ENCODE data around the gene MMP24.
A peak's percentile ranks its signal among the peaks of the same experiment; 100 is the strongest.

The MMP24 gene

DNA sequence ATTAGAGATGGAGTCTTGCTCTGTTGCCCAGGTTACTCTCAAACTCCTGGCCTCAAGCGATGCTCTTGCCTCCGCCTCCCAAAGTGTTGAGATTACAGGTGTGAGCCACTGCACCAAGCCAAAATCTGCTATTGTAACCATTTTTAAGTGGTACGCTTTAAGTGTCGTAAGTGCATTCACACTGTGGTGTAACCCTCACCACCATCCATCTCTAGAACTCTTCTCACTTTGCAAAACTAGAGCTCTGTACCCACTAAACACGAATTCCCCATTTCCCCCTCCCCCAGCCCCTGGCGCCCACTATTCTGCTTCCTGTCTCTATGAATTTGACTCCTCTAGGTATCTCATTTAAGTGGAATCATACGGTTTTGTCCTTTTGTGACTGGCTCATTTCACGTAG, 68.6 kb downstream of the MMP24 start:
- DNase-seq, result no peak

DNA sequence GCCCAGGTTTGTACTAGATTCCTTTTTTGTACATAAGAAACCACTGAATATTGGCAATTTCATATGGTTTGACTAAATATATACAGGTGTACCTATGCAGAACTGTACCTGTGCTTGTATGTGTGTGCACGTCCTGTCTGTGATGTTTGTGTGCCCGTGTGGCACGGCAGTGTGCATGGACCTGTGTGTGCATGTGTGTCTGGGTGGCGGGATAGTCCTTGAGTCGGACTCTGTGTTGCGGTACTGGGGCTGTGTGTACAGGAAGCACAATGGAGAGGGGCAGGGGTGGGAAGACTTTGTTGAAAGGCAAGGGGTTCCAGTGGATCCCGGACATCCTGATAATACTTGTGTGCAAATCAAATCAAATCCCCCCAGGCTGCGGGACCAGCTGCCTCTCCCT, 69.2 kb downstream of the MMP24 start:
- DNase-seq, result no peak

DNA sequence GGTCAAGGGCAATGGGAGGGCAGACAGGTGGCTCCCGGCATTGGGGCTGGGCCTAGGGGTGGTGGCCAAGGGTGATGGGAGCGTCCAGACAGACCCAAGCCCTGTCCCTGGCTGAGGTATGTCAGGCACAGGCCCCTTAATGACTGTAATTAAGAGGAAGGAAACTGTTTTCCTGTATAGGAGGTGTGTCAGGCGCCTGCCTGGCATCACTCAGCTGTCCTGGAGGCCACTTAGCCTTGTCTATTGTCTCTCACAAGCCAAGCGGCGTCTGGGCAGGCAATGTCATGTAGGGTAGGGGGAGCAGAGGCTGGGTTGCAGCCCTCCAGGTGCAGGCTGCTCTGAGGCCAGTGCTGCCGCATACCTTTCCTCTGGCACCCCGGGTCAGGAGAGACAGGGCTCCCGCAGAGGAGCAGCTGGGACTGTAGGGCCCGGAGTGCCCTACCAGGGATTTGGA, 69.6 kb downstream of the MMP24 start:
- DNase-seq, result no peak

DNA sequence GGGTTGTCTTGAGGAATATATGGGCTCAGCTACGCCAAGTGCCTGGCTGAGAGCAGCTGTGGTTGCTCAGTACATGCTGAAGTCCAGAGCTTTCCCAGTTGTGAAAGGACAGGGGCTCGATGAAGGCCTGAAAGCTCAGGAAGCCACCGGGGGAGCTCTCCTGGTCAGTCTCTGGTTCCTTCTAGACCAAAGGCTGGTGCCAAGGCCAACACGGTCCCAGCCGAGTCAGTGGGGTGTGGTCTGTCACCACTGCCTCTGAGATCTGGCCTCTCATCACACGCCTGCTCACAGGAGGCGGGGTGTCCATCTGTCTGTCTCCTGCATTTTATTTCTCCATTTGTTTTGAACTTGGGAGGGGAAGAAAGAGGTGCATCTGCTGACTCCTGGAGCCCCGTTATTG, 70.7 kb downstream of the MMP24 start:
- DNase-seq, result peak; percentile 10 to 14

DNA sequence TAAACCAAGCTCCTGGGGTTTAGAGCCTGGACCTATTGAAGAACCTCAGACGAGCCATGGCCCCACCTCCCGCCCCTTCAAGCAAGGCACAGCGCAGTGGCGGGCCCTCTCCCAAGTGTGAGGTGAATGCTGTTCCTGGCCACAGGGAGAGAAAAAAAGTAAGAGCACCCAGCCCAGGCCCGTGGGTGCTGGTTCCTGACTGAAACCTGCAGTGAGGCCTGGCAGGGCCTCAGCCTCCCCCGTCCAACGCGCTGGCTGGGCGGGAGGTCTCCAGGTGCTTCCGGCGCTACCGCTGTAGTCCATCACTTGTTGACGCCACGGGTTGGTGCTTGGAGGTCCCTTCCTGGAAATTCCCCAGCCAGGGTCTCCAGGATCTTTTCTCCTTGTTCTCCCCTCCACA, 71.2 kb downstream of the MMP24 start:
- no peak for DNase-seq

DNA sequence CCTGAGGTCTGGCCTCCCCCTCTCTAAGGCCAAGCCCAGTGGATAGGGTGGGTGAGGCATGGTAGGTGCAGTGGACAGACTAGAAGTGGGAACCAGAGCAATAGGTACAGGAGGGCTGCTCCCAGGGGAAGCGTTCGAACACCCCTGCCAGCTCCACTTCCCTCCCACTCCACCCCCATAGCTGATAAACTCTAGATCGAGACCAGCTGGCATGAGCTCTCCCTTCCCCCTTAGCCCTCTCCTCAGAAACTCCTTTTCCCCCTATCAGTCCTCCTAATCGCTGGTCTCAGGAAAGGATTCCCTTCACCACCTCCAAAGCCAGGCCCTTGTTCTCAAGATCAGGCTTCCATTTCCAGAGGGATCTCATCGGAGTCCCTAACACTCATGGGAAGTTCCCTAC, 71.8 kb downstream of the MMP24 start:
- DNase-seq, result no peak

DNA sequence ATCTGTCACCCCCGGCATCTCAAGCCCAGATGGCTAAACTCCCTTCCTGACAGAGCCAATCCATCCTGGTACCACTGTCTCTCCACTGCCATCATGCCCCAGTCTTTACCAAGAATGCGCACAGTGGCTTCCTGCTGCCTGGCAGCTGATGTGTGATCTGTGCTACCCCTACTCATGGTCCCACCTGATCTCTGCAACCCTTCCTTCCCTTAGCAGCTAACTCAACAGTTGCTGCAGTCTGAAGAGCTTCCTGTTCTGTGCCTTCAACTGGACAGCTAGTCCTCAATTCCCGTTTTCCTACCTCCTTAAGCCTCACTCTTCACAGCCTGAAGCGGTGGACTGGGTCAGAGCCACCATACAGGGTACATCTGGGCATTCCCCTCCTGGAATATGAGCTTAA, 73.3 kb downstream of the MMP24 start:
- peak in 1 of 2 donors; percentile 38 for DNase-seq

DNA sequence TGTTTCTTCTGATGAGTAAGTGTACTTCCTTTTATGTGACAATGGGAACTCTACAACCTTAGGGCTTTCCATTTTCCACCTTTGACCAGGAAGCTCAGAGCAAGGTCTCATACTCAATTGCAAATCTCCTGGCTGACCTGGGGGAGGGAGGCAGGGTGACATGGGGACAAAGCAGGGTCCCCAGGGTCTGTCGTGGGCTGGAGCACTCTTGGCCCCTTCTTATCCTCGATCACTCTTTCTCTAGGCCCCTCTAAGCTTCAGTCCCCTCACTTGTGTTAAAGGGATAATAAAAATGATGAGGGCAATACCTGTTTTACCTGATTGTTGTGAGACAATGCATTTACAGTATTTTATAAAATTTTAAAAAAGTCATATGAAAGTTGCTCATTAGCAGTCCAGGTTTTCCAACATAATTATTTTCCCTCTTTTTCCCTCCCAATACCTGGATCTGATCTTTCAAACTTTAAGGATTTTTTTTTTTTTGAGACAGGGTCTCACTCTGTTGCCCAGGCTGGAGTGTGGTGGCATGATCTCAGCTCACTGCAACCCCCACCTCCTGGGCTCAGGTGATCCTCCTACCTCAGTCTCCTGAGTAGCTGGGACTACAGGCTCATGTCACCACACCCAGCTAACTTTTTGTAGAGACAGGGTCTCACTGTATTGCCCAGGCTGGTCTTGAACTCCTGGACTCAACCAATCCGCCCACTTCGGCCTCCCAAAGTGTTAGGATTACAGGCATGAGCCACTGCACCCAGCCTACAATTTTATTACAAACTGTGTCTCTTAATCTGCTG, 74.2 kb downstream of the MMP24 start:
- no peak for DNase-seq

DNA sequence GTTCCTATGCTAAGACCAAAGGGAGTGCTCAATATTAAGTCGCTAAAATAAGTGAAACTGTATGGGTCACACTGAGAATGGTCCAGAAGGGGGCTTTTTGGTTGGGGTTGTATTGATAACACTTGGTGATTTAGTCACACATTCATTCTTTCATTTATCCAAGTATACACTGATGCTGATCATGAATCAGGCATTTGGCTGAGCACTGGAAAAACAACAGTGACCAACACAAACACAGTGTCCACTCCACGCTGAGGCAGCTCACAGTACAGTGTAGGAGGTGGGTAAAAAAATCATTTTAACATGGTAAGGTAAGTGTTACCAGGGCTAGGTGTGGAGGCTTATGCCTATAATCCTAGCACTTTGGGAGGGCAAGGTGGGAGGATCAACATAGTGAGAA, 74.9 kb downstream of the MMP24 start:
- no peak for DNase-seq

DNA sequence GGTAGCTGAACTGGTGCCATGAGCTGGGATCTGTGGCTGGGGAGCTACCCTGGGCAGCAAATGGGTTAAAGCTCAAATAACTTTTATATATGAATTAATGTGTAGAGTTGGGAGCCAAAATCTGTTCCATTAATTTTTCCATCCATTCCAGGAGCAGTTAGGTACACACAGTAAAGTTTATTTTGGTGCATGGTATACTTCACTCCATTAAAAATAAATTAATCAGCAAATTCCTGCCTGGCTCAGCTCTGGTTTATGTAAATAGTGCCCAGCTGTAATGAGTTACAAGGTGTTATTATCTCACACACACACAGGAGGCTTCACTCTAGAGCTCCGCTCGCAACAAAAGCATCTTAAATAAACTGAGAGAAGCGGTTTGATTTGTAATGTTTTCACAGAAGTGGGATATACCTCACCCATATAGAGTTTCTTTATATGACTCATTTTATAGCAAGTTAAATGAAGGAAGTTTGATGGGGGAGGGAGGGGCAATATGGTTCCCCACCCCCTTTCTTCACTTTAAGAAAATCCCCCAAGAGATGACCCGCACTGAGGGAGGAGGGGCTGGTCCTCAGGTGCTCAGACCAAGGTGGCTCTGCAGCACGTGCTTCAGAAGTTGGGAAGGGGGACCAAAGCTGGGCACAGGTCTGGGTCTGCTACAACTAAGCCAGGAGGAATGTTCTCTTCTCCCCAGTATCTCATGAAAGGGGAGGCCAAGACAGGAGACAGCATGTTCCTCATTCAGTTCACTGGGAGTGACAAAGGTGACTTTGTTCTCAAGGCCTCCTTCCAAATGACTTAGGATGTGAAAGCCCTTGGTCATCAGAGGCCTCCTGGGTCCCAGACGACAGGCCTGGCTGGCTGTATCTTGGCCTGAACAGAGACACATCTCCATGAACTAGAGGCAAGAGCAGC, 76.2 kb downstream of the MMP24 start:
- DNase-seq, result no peak

DNA sequence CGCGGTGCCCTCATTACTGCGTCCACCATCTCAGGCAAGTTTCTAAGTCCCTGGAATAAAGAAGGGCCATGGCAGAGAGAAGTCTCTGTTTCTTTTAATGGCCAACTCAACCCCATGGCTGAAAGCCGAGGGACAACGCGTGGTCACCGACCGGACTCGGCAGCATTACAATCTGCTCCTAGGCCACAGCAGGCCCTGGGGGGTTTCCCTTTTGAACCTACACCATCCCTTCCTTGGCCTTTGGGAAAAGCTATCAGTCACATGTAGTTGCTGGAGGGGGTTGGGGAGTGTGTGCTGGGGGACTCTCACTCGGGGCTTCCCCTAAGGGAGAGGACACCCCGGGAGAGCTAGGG, 76.9 kb downstream of the MMP24 start:
- DNase-seq, result no peak

DNA sequence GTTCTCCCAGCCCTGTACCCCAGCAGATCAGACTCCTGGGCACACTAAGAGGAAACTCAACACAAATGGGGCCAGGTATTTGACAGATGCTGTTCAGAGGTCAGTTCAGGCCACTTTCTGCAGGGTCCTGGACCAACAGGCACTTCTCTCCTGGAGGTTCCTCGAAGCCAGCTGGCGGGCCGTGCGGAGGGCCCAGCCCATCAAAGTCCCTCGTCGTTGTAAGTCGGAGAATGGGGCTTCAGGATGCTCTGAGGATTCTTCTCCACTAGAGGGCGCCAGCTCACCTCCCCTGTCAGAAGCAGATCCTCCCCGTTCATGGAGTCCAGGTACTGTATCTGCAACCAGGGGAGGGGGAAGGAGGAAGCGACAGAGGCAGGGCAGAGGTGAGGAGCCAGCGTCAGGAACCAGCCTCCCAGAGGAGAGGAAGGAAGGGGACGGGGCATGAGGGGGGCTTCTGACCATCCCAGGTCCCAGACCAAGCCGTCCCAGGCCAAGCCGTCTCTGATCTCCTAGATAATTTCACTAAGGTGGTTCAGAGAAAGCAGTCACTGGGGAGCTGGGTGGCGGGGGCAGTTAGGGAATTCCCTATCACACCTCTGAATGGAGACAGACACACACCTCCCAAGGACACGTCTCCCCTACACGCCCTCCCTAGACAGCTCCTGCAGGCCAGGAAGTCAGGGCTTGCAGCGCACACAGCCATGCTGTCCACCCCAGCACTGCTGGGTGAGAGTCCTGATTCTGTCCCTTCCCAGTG, 77.4 kb downstream of the MMP24 start:
- DNase-seq, result peak; percentile 83 to 86

DNA sequence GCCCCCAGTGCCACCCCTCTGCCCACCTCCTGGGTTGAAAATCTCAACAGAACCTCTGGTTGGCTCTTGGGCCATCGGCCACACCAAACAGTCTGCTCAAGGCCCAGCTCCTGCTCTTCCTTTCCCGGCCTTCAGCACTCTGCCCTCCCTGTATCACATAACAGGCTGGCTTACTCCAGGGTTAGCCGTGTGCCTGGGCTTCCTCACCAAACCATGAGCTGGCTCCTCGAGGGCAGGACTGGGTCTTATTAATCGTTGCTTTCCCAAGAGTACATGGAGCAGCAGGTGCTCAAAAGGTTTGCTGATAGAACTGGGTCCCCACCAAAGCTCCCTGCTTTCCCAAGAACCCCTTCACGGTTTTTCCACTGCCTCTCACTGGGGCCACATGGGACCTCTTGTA, 78.5 kb downstream of the MMP24 start:
- no peak for DNase-seq

DNA sequence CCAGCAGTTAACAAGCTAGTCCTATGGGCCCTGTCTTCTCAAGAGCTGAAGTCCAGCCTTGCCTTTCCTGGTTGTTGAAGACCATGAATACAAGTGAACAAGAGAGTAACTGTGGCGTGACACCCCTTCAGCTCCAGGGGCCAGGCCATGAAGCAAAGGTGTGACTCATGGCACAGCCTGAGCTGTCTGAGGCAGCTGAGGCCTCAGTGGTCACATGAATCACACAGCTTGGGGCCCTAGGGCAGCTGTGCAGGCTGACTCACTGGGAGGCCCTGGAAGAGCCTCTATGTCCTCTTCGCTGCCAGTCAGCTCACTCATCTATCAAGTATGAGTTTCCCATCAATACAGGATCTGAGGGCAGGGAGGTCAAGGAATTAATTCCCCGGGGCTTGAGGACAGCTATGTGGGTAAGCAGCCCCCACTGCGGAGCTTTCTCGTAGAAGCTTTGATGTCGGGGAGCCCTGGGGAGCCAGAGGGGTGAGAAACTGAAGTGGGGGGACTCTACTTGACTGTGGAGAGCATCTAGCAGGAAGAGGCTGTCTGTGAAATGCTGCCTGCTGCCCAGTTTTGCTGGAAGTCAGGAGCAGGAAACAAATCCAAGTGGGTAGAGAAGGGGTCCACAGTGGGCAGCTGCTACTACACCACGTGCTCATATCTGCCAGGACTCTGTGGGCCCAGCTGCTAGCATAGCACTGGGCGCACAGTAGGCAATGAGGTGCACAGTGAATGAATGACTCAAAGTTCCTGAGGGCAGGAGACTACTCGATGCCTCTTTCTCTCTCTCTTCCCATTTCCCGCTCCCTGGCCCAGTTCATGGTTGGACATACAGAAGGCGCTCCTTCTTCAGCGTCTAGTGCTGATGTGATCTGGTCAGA, 79.4 kb downstream of the MMP24 start:
- peak; percentile 64 to 92 for DNase-seq

DNA sequence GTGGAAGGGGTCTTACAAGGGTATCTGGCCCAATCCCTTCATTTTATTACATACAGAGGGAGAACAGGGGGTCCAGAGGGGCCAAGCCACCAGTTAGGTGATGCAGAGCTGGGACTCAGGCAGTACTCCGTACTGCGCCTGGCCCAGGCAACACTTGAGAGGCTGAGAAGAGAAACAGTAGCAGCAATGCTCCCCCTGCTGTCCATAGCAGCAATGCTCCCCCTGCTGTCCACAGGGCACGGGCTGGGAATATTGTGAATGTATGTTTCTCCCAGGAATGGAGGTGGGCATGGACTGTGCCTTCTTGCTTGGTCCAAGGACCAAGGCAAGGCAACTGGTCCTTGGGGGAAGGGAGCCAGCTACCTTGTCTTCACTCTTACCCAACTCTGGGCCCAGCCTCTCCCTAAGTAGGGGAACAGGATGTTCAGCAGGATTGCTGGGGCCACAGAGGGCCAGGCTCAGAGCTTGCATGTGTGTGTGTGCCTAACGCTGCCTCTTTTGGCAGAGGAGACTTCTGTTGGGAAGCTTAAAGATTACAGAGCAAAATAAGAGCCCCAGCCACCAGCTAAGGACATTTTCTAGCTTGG, 80.5 kb downstream of the MMP24 start:
- DNase-seq, result peak; percentile 43 to 62

DNA sequence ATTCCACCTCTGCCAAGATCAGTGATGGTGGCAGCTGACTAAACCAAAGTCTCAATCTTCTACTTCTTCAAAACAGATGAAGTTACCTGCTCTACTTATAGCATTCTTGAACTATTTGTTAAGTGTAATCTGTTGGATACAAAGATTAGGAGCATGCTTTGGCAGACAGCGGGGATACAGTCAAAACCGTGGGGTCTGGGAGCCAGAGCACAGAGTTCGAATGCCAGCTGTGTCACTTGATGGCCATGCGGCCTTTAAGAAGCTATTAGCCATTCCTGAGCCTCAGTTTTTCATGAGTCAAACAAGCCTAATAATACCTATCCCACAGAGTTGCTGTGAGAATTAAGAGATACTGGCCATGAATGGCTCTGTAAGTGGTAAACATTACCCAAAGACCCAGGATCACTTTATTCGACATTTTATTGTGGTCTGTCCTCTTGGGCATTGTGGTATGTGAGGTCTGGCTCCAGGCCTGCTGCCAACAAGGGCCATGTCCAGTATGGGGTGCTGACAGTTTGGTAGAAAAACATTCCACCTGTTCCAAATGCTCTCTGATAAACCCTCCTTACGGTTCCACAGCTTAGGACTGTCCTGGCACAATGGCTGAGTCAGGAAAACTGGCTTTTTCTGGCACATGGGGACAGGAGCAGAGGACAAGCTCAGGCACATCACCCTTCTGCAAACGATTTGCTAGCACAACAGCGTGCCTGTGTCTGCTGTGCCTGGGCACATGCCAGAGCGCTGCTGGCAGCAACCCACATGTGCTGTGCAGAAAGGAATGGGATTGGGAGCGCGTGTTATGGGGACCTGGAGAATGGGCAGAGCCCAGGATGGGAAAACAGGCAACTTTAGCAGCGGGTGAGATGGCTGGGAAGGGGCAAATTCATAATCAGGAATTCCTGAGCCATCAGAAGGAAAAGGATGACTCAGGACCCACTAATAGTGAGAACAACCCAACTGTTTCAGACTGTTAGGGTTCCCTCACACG, 81.5 kb downstream of the MMP24 start:
- DNase-seq, result no peak

DNA sequence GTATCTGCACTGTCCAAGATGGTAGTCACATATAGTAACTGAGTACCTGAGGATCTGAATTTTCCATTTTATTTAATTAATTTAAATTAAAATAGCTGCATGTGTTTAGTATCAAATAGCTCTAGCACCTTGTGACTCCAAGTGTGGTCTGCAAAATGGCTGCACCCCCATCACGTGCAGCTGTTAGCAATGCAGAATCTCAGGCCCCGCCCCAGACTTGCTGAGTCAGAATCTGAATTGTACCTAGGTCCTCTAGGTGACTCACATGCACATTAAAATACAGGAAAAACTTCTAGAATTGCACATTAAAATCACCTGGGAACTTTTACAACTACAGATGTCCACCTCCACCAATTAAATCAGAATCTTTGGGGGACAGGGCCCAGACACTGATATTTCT, 84.9 kb downstream of the MMP24 start:
- no peak for DNase-seq

DNA sequence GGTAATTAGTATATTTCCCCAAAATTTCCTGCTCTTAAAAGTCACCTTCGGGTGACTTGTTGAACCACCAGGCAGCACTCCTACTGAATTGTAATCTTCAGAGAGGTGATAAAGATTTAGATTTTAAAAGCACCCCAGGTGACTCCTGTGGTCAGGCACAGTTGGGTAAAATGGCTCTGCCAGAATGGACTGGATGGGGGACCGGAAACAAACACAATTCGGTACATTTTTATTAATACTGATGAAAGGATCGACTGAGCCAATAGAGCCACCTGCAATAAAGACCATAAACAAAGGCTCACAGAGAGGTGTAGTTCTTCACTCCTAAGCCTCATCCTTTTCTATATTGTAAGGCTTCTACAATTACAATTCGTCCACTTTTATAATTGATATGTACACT, 85.3 kb downstream of the MMP24 start:
- no peak for DNase-seq

DNA sequence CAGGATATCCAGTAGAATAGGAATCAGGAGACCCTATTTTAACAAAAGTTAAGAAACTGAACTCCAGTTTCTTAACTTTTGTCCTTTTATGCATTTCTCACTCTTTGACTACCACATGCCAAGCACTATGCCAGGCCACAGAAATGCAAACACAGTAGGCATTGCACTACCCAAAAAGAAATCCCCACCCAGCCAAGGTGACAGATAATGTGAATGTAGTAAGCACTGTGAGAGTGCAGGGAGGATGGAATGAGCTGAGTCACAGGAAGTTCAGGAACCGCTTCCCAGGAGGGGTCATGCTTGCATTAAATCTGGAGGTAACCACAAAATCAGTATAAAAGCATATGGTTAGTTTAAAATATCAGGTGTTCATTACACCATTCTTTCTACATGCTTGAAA, 85.8 kb downstream of the MMP24 start:
- no peak for DNase-seq

DNA sequence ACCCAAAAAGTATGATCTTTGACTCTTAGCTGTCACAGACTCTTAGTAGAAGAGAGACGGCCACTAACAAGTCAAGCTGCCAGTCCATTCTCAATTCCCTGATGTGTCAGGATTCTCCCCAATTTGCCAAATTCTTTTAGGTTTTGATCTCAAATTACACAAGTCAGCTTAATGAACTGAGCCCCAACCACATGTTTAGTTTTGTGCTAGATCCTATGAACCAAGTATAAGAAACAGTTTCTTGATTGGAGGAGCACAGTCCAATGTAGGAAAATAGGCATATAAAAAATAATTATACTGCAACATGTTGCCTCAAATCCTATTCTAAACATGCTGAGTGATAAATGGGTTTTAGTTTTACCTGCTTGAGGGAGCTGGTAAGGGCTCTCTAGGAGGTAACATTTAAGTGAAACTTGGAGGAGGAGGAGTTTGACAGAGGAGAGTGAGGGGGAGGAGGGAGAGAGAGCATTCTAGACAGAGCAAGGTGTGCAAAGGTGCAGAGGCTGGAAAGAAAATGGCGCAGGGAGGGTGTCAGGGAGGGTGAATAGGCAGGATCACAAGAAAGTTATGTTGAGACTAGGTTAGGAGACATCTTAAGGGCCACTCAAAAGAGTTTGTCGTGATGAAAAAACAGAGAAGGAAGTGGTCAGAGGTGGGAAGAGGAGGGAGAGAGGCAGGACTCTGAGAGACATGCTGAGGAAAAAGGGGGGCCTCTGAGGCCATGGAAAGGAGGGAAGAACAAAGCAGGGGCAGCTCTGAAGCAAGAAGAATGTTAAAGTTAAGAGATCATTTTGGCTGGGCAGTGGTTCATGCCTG, 88.5 kb downstream of the MMP24 start:
- DNase-seq, result no peak
